Activated CD8-positive, alpha-beta T cell treated with anti-CD3 and anti-CD28 coated beads for 36 hours (primary cell): ENCODE data around the gene ZYX. TPM values are rescaled to one million over a fixed set of nuclear protein-coding genes. Genes with fewer than 3 reads are reported as not detected.

Experiments
- ATAC-seq: fragments of 200-7000 bp; cut with Tn5 transposase; one replicate; pipeline ENCODE4 v1.10.0; 2021; ENCODE audit warnings: mild to moderate bottlenecking, moderate library complexity
- CTCF ChIA-PET: fragments of 350-600 bp; sonication (Branson Sonifier 250); formaldehyde crosslinking; loops from one replicate; lab custom pipeline; 2021; ENCODE audit warnings: antibody characterized with exemption; lab: Charles Lee
- POLR2A ChIA-PET: fragments of 350-600 bp; sonication (Branson Sonifier 250); formaldehyde crosslinking; loops from one replicate; lab custom pipeline; 2021; ENCODE audit warnings: antibody characterized with exemption; lab: Charles Lee
- DNase-seq: peaks from one replicate; pipeline ENCODE4 v3.0.0-alpha.2; 2020
- H3K27ac Mint-ChIP-seq: one replicate; pipeline ENCODE4 v1.8.0; 2021; ENCODE audit warnings: mild to moderate bottlenecking, mixed read lengths
- H3K27me3 Mint-ChIP-seq: one replicate; pipeline ENCODE4 v1.8.0; 2021; ENCODE audit warnings: mixed read lengths
- H3K36me3 Mint-ChIP-seq: one replicate; pipeline ENCODE4 v1.8.0; 2021; ENCODE audit warnings: low read depth, mixed read lengths
- H3K4me1 Mint-ChIP-seq: one replicate; pipeline ENCODE4 v1.8.0; 2021; ENCODE audit warnings: low read depth, mixed read lengths
- H3K4me3 Mint-ChIP-seq: one replicate; pipeline ENCODE4 v1.8.0; 2021; ENCODE audit warnings: mild to moderate bottlenecking, moderate library complexity, mixed read lengths
- H3K9me3 Mint-ChIP-seq: one replicate; pipeline ENCODE4 v1.8.0; 2021; ENCODE audit warnings: mixed read lengths
- intact Hi-C: fragments of 100-400 bp; cut with micrococcal nuclease; formaldehyde crosslinking; loops from one replicate; pipeline ENCODE4 v1.10.0; 2022
- total RNA-seq, 2 experiments: library from RNA; stranded (reverse); gene quantifications; one replicate each; pipeline ENCODE4 v1.2.3, GENCODE V29; 2021
- TF ChIP-seq, protein P1 (sequence below): fragments of 200-600 bp; IDR thresholded peaks from one replicate; pipeline ENCODE4 v1.8.0; 2022; ENCODE audit warnings: antibody characterized with exemption, mild to moderate bottlenecking

Gene ZYX
- total RNA-seq, 2 experiments from 2014 or later = 111 to 120 TPM

GRCh38 chr7:143385891-143386781, 5.0 kb downstream of the ZYX start:
- TF ChIP-seq, protein P1, sequence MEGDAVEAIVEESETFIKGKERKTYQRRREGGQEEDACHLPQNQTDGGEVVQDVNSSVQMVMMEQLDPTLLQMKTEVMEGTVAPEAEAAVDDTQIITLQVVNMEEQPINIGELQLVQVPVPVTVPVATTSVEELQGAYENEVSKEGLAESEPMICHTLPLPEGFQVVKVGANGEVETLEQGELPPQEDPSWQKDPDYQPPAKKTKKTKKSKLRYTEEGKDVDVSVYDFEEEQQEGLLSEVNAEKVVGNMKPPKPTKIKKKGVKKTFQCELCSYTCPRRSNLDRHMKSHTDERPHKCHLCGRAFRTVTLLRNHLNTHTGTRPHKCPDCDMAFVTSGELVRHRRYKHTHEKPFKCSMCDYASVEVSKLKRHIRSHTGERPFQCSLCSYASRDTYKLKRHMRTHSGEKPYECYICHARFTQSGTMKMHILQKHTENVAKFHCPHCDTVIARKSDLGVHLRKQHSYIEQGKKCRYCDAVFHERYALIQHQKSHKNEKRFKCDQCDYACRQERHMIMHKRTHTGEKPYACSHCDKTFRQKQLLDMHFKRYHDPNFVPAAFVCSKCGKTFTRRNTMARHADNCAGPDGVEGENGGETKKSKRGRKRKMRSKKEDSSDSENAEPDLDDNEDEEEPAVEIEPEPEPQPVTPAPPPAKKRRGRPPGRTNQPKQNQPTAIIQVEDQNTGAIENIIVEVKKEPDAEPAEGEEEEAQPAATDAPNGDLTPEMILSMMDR = no peak
- DNase-seq = peak; percentile 40
- no peaks in the 10 kb centered on the region for H3K9me3 Mint-ChIP-seq
- ChIA-PET POLR2A (interaction anchor here (0.7 to 0.9 kb wide), 3 partner anchors 11 to 87 kb away, joined by 3 to 4 read pairs (median 3); no protein-coding TSS in a partner anchor), CTCF (interaction anchor here (0.8 to 2.1 kb wide), 4 partner anchors 14 to 146 kb away, joined by 3 to 10 read pairs (median 3); no protein-coding TSS in a partner anchor)
- no peak overlapping the region for H3K4me3 Mint-ChIP-seq
- no peaks in the 10 kb centered on the region for H3K27me3 Mint-ChIP-seq
- peak; percentile 21 for ATAC-seq
- peaks cover 11% of the 10 kb centered on the region for H3K4me1 Mint-ChIP-seq
- H3K36me3 Mint-ChIP-seq = peaks cover 21% of the 10 kb centered on the region
- H3K27ac Mint-ChIP-seq = no peak overlapping the region
- intact Hi-C loops = no loop called here

DNA sequence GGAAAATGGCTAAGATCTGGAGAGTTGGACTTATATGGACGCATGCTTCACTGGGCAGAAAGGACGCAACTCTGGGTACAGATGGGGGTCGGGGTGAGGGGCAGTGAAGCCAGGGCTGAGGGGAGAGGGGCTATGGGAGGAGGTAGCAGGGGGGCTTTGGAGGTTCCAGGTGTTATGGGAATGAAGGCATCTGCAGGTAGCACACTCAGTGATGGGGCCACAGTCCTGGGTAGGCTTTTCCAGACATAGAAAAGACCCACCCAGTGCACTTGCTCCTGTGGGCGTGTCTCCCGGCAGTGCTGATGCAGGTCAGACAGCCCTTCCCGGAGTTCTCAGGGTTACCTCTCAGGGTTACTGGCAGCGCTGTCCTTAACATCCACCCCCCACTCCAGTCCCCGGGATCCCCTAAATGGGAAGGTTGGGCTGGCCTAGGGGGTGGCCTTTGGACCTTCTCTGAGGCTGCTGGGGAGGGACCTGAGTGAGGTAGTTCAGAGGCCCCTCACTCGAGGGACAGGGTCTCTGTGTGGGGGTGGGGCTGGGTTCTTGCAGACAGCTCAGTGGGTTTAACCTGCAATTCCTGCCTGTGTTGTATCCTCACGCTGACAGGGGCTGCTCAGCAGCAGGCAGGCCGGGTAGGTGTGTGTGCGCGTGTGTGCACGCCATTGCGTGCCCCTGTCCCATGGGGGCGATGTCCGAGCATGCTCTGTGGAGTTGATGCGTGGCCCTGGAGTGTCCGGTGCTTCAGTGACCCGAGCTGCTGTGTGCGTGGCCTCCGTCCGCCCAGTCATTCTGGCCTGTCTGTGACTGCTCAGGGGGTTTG, 6.2 kb downstream of the ZYX start:
- no peak for DNase-seq
- H3K4me3 Mint-ChIP-seq = no peak overlapping the region
- peaks cover 21% of the 10 kb centered on the region for H3K36me3 Mint-ChIP-seq
- peaks cover 11% of the 10 kb centered on the region for H3K4me1 Mint-ChIP-seq
- peak overlapping the region; percentile 13 for H3K27ac Mint-ChIP-seq
- ChIA-PET POLR2A (interaction anchor here (0.6 to 1.3 kb wide), 4 partner anchors 11 to 674 kb away, joined by 3 to 5 read pairs (median 3); no protein-coding TSS in a partner anchor), CTCF (interaction anchor here (1.3 to 1.5 kb wide), 3 partner anchors 7 to 13 kb away, joined by 3 to 7 read pairs (median 5); no protein-coding TSS in a partner anchor)
- no peaks in the 10 kb centered on the region for H3K27me3 Mint-ChIP-seq
- no peaks in the 10 kb centered on the region for H3K9me3 Mint-ChIP-seq
- intact Hi-C loops = no loop called here
- TF ChIP-seq, protein P1 = no peak
- no peak for ATAC-seq

GRCh38 chr7:143388051-143388450, 6.9 kb downstream of the ZYX start:
- no peak for ATAC-seq
- Mint-ChIP-seq H3K27ac (peak overlapping the region; percentile 13), H3K9me3 (no peaks in the 10 kb centered on the region), H3K27me3 (no peaks in the 10 kb centered on the region), H3K4me1 (peaks cover 11% of the 10 kb centered on the region), H3K4me3 (no peak overlapping the region), H3K36me3 (peaks cover 21% of the 10 kb centered on the region)
- intact Hi-C loops = no loop called here
- TF ChIP-seq, protein P1 = no peak
- CTCF ChIA-PET = interaction anchor here (0.7 to 2.0 kb wide), 6 partner anchors 8 to 28 kb away, joined by 3 to 10 read pairs (median 4); no protein-coding TSS in a partner anchor
- no peak for DNase-seq
- POLR2A ChIA-PET = interaction anchor here (0.6 to 1.4 kb wide), 4 partner anchors 9 to 675 kb away, joined by 3 to 5 read pairs (median 3); no protein-coding TSS in a partner anchor

GRCh38 chr7:143388491-143389101, 7.5 kb downstream of the ZYX start:
- DNase-seq (no peak), ATAC-seq (no peak)
- Mint-ChIP-seq H3K27me3 (no peaks in the 10 kb centered on the region), H3K27ac (no peak overlapping the region), H3K4me3 (no peak overlapping the region), H3K36me3 (peaks cover 21% of the 10 kb centered on the region), H3K9me3 (no peaks in the 10 kb centered on the region), H3K4me1 (peaks cover 11% of the 10 kb centered on the region)
- CTCF ChIA-PET = interaction anchor here (0.7 to 2.0 kb wide), 6 partner anchors 9 to 28 kb away, joined by 3 to 10 read pairs (median 4); no protein-coding TSS in a partner anchor
- TF ChIP-seq, protein P1 = no peak
- intact Hi-C loops = no loop called here
- POLR2A ChIA-PET = interaction anchor here (0.8 to 1.4 kb wide), 4 partner anchors 9 to 126 kb away, joined by 3 to 5 read pairs (median 3); partner anchors contain the start of gene GSTK1
